Activated naive CD4-positive, alpha-beta T cell treated with anti-CD3 and anti-CD28 coated beads, Interleukin-2, amount 10 ng/mL, durations not matched to agents 7 days and 5 days (primary cell): ENCODE results near the gene RPLP1.

Source experiments
- CTCF ChIA-PET: fragments of 350-600 bp; sonication (Branson Sonifier 250); formaldehyde crosslinking; loops from one replicate; lab custom pipeline; 2021; ENCODE audit warnings: antibody characterized with exemption; lab: Charles Lee
- DNase-seq: peaks from one replicate; pipeline ENCODE4 v3.0.0-alpha.2; 2020
- H3K27ac Mint-ChIP-seq: one replicate; pipeline ENCODE4 v1.8.0; 2021; ENCODE audit warnings: mild to moderate bottlenecking, moderate library complexity, mixed read lengths
- H3K27me3 Mint-ChIP-seq: one replicate; pipeline ENCODE4 v1.8.0; 2021; ENCODE audit warnings: mild to moderate bottlenecking, mixed read lengths
- H3K36me3 Mint-ChIP-seq: one replicate; pipeline ENCODE4 v1.8.0; 2021; ENCODE audit warnings: mixed read lengths
- H3K4me1 Mint-ChIP-seq: one replicate; pipeline ENCODE4 v1.8.0; 2021; ENCODE audit warnings: mixed read lengths
- H3K4me3 Mint-ChIP-seq: one replicate; pipeline ENCODE4 v1.8.0; 2021; ENCODE audit warnings: mild to moderate bottlenecking, moderate library complexity, mixed read lengths
- H3K9me3 Mint-ChIP-seq: one replicate; pipeline ENCODE4 v1.8.0; 2021; ENCODE audit warnings: mixed read lengths

RPLP1 gene

GRCh38 chr15:69501456-69501855 is 48.8 kb downstream of the RPLP1 start:
- Mint-ChIP-seq H3K36me3 (no peaks in the 10 kb centered on the region), H3K4me3 (no peak overlapping the region), H3K9me3 (no peaks in the 10 kb centered on the region), H3K4me1 (no peaks in the 10 kb centered on the region), H3K27me3 (peaks cover 12% of the 10 kb centered on the region), H3K27ac (no peak overlapping the region)
- DNase-seq = no peak
- CTCF ChIA-PET = no interaction called here

- Mint-ChIP-seq H3K27me3 (peaks cover 7% of the 10 kb centered on the region), H3K4me1 (no peaks in the 10 kb centered on the region), H3K36me3 (no peaks in the 10 kb centered on the region), H3K27ac (no peak overlapping the region), H3K9me3 (no peaks in the 10 kb centered on the region), H3K4me3 (no peak overlapping the region)
- no peak for DNase-seq
- CTCF ChIA-PET = interaction anchor here (0.6 to 1.3 kb wide), 2 partner anchors 23 to 1181 kb away, joined by 3 read pairs; no protein-coding TSS in a partner anchor
These were observed 49.9 kb downstream of the RPLP1 start for GRCh38 chr15:69502470-69503045.

GRCh38 chr15:69504352-69505040 is 51.9 kb downstream of the RPLP1 start:
- no peaks in the 10 kb centered on the region for H3K9me3 Mint-ChIP-seq
- H3K27ac Mint-ChIP-seq = no peak overlapping the region
- no peak overlapping the region for H3K4me3 Mint-ChIP-seq
- H3K36me3 Mint-ChIP-seq = no peaks in the 10 kb centered on the region
- peaks cover 12% of the 10 kb centered on the region for H3K27me3 Mint-ChIP-seq
- DNase-seq = no peak
- no peaks in the 10 kb centered on the region for H3K4me1 Mint-ChIP-seq
- CTCF ChIA-PET = interaction anchor here (1.0 kb wide), 1 partner anchor 963 kb away, joined by 3 read pairs; no protein-coding TSS in a partner anchor
